ENCODE results near the gene NAT8L. TPM values are rescaled to one million over a fixed set of nuclear protein-coding genes. Genes with fewer than 3 reads are reported as not detected.

The NAT8L gene
- polyA plus RNA-seq, 1 donor from 2014 or later: 12.6 TPM

- Histone ChIP-seq H3K27ac (ENCODE audit: low read length) (no peak overlapping the region), H3K4me3 (ENCODE audit: low read length) (no peak overlapping the region), H4K20me1 (ENCODE audit: insufficient read depth) (no peaks in the 10 kb centered on the region), H3K4me2 (ENCODE audit: low read length) (no peak overlapping the region), H3K9me2 (ENCODE audit: insufficient read depth, low read length) (no peaks in the 10 kb centered on the region), H3K9me3 (ENCODE audit: low read length) (no peaks in the 10 kb centered on the region), H3K36me3 (ENCODE audit: insufficient read depth, low read length) (no peaks in the 10 kb centered on the region), H3K9ac (ENCODE audit: low read length) (no peak overlapping the region), H2AFZ (ENCODE audit: low read depth, low read length) (no peak overlapping the region), H3F3A (ENCODE audit: insufficient read depth, low read length, poor library complexity, severe bottlenecking) (no peaks in the 10 kb centered on the region), H3K79me2 (replicated peaks; ENCODE audit: insufficient read depth, low read length) (no peaks in the 10 kb centered on the region), H3K27me3 (ENCODE audit: insufficient read depth, low read depth, low read length) (no peaks in the 10 kb centered on the region)
- TF ChIP-seq EZH2 (IDR thresholded peaks at IDR 0.05; ENCODE audit: borderline replicate concordance, insufficient read depth, low read length, poor library complexity, severe bottlenecking) (no peak), EP300 (conservative IDR thresholded peaks at IDR 0.05; ENCODE audit: poor library complexity, severe bottlenecking) (no peak), SMC3 (conservative IDR thresholded peaks at IDR 0.05; ENCODE audit: poor library complexity) (no peak), RAD21 (conservative IDR thresholded peaks at IDR 0.05) (no peak), TAF1 (IDR thresholded peaks at IDR 0.05; ENCODE audit: low read depth) (no peak), REST (IDR thresholded peaks at IDR 0.05; ENCODE audit: borderline replicate concordance) (no peak), MXI1 (conservative IDR thresholded peaks at IDR 0.05; ENCODE audit: poor library complexity, severe bottlenecking) (no peak), CTCF (IDR thresholded peaks at IDR 0.05; ENCODE audit: poor library complexity, severe bottlenecking) (no peak)
Observed at GRCh38 chr4:2051086-2051485, 8.0 kb upstream of the NAT8L start.

- Histone ChIP-seq H4K20me1 (ENCODE audit: insufficient read depth) (no peaks in the 10 kb centered on the region), H3K4me3 (ENCODE audit: low read length) (no peak overlapping the region), H3K9ac (ENCODE audit: low read length) (no peak overlapping the region), H3K27me3 (ENCODE audit: insufficient read depth, low read depth, low read length) (no peaks in the 10 kb centered on the region), H3K27ac (ENCODE audit: low read length) (no peak overlapping the region), H3K79me2 (replicated peaks; ENCODE audit: insufficient read depth, low read length) (no peaks in the 10 kb centered on the region), H3F3A (ENCODE audit: insufficient read depth, low read length, poor library complexity, severe bottlenecking) (no peaks in the 10 kb centered on the region), H3K36me3 (ENCODE audit: insufficient read depth, low read length) (no peaks in the 10 kb centered on the region), H3K9me2 (ENCODE audit: insufficient read depth, low read length) (no peaks in the 10 kb centered on the region), H3K9me3 (ENCODE audit: low read length) (no peaks in the 10 kb centered on the region), H2AFZ (ENCODE audit: low read depth, low read length) (no peak overlapping the region), H3K4me2 (ENCODE audit: low read length) (no peak overlapping the region)
- TF ChIP-seq MXI1 (conservative IDR thresholded peaks at IDR 0.05; ENCODE audit: poor library complexity, severe bottlenecking) (no peak), EP300 (conservative IDR thresholded peaks at IDR 0.05; ENCODE audit: poor library complexity, severe bottlenecking) (no peak), EZH2 (IDR thresholded peaks at IDR 0.05; ENCODE audit: borderline replicate concordance, insufficient read depth, low read length, poor library complexity, severe bottlenecking) (no peak), REST (IDR thresholded peaks at IDR 0.05; ENCODE audit: borderline replicate concordance) (no peak), SMC3 (conservative IDR thresholded peaks at IDR 0.05; ENCODE audit: poor library complexity) (no peak), POLR2AphosphoS5 (IDR thresholded peaks at IDR 0.05) (no peak), TAF1 (IDR thresholded peaks at IDR 0.05; ENCODE audit: low read depth) (no peak), RAD21 (conservative IDR thresholded peaks at IDR 0.05) (no peak), CTCF (IDR thresholded peaks at IDR 0.05; ENCODE audit: poor library complexity, severe bottlenecking) (no peak)
Observed at GRCh38 chr4:2054217-2054616, 4.9 kb upstream of the NAT8L start.

All from neural cell (in vitro differentiated cells).